Activated CD8-positive, alpha-beta memory T cell treated with anti-CD3 and anti-CD28 coated beads, Interleukin-2, amount 50 U/mL, for 48 hours (primary cell): ENCODE data around the gene TAS2R1.
"Not testable (repeated sequence)": the region's sequence is repeated elsewhere in the genome, so short reads cannot be mapped to it uniquely, and the experiment has no call there.

Experiments
- DNase-seq: peaks from one replicate; pipeline ENCODE4 v3.0.0-alpha.2; 2020

Gene TAS2R1

DNA sequence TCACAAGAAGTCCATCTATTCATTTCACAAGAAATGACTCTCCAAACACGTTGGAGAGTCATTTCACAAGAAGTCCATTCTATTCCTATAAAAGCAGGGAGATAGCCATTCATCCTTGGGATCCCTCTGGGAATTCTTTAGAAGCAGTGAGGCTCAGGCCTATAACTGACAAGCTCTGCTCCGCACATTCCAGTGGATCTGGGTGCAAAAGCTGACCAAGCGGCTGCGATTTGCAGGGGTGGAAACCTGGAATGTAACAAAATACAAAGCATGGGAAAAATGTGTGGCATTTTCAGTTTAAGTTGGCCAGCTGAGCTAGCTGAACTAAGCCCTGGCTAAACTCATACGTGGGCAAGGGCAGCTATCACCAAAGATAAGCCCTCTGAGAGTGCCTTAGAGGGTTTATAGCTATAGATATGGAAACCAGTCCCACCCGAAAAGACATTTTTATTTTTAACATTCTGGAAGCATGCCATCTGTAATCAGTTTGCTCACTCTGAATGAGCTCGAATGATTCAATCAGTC is 8.7 kb downstream of the TAS2R1 start:
- no peak for DNase-seq

DNA sequence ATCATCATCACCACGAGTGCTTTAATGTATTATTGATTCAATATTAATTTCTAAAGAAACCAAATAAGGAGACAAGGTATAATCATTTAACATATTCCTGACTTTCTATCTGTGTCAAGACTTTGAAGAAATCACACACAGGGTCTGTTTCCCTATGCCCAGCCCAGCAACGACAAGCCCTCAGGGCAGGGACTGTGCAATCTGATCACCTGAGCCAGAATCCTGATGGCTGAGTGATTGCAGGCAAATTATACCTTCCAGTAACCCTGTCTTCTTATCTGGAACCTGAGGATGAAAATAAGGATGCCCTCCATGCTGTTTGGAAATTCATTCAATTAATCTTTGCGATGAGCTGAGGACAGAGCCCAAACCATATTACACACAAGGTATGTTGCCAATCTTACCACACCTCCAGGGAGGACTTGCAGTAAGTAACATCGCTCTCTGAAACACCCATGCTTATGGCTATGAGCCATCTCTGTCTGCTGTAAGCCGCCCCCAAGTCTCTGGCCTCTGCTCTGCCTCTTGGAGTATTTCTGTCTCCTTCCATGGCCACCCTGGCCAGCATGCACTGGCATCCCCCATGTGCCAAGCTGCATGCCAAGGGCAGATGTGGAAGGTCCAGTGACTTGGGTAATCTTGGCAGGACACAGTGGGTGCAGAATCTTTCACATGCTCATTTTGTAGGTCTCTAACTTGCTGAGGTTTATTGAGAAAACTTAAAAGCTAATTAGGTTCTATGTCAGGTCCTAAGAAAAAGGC is 10.6 kb downstream of the TAS2R1 start:
- DNase-seq: no peak

DNA sequence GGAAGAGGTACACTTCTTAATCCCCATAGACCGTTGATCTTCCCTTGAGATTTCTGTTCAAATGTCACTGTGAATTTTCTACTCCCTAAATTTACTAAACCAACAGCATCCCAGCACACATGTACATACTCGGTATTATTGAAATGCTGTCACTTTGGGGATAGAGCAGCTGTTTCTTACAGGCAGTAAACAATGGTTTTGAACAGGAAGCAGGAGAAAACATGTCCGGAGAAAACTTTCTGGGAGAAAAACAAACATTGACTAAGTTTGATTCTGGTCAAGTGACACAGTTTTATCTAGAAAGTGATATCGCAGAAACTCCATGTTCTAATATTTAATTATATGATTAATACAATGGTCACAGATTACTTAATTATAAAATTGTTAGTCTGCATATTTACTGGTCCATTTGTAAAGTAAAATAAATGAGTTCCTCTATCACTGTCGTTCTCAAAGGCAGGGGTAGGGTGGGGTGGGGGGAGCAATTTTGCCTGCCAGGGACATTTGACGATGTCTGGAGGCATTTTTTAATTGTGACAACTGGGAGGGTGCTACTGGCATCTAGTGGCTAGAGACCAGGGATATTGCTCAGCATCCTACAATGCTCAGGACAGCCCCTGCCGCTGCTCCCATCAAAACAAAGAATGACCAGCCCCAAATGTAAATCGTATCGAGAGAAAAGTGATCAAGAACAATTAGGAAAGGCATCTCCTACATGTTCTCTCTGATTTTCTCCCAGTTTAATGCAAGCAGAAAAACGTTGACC is 12.2 kb downstream of the TAS2R1 start:
- DNase-seq: no peak

DNA sequence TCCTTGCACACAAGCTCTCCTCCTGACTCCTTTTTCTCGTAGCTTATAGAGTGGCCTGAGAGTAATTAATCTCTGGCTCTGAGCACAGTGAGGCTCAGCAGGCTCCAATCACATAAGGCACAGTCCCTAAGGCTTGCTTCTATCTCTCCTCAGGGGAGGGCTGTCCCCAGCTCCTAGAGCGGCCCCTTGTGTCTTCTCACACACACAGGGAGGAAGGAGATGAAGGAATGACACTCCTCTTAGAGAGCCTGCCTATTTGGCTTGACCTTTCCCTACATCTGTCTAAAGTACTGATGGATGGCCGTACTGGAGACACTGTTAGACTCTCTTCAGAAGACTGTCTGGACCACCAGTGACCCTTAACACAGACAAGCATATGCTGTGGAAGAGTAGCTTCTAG is 12.9 kb downstream of the TAS2R1 start:
- DNase-seq: no peak

DNA sequence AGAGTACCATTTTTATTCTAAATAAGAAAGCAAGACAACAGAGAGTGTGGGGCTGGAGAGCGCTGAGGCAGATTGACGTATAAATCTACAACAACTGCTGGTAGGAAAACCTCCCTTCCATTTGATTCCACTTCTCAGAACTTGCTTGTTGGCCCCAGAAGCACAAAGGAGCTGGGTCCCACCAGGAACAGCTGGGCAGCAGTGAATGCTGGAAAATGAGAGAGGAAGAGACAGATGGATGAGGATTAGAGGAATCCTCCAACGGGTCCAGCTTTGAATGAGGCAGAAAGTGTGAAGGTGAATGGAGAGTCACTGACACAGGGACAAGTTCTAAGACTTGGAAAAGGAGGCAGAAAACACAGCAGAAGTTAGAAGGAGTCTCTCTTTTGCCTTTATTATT is 14.8 kb downstream of the TAS2R1 start:
- no peak for DNase-seq

DNA sequence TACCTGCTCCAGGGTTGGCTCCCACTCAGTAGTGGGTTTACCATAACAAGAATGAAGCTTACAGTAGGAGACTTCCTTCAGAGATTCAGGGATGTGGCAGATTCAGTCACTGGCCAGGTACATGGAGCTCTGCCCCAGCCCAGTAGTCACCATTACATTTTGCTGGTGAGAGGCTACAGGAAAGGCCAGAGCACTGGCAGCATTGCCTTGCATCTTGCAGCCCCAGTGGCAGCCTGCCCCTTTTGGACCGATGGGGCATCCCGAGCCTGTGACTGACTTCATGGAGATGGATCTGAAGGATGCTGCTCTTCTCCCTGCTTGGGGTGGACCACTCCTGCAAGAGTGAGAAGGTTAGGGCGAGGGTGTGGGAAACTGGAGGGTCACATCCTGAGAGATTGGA is 16.8 kb downstream of the TAS2R1 start:
- no peak for DNase-seq

DNA sequence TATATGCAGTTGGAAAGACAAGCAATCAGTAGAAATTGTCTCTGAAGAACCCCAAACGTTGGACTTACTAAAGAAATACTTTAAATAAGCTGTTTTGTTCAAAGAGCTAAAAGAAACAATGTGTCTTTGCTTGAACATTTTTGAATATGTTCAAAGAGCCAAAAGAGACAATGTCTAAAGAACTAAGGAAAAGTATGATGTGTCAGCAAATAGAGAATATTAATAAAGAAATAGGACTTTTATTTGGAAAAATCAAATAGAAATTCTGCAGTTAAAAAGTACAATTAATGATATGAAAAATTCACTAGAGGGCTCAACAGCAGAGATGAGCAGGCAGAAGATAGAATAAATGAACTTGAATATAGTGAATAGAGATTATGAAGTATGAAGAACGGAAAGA is 19.2 kb downstream of the TAS2R1 start:
- no peak for DNase-seq

DNA sequence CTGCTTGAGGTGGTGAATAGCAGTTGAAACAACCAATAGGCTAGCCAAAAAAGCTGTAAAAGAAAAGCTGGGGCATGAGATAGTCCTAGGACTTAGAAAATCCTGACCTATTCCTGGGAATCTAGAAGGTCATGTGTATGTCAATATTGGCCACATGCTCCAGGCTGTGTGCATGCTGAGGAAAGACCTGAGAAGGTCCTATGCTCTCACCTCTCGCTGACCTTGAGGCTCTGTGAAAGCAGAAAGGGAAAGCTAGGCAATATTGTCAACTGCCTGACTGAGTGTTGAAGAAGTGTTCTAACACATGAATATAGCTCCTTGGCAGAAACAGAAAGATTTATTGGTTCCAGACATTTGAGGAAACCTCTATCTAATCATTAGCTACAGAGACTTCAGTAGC is 19.8 kb downstream of the TAS2R1 start:
- DNase-seq: no peak

DNA sequence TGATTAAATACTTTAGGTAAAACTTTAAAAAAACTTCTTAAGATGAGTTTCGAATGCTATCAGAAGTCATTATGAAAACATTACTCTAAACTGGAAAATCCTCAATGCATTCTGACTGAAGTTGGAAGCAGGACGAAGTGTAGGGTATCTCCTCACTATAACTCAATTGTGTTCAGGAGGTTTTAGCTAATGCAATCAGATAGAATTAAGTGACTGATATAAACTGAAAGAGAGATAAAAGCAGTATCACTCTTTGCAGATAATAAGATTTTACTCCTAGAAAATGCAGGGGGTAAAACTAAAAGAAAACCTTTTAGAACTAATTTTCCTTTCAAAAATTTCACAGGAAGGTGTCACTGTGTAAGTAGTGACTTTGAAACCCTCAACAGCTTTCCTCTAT is 22.1 kb downstream of the TAS2R1 start:
- no peak for DNase-seq

DNA sequence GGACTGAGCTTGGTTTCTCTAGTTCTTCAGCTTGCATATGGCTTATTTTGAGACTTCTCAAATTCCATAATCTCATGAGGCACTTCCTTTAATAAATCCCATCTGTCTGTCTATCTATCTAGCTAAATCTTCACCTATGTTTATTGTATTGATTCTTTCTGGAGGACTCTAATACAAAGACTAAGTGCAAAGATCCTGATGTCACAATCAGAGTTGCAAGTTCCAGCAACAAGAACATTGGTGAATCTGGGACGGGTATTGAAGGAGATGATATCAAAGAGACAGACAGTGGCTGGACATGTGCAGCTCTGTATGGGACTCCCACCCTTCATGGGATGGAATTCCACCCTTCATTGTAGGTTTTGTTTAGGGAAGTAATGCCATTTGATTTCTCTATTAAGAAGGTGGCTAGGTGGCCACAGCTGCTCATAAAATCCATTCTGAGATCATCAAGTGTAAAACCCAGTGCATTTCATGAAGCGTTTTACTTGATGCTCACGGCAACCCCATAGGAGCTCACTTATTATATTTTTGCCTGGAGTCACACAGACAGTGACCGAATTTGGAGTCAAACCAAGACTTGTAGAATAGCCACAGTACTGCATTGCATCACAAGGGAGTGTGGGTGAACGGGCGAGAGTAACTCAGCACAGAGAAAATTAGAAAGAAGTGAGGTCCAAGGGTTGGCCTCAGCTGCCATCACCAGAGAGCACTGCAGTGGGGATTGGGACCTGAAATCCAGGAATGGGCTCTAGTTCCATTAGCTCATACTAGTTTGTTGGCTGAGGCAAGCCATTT is 24.9 kb downstream of the TAS2R1 start:
- DNase-seq: no peak

DNA sequence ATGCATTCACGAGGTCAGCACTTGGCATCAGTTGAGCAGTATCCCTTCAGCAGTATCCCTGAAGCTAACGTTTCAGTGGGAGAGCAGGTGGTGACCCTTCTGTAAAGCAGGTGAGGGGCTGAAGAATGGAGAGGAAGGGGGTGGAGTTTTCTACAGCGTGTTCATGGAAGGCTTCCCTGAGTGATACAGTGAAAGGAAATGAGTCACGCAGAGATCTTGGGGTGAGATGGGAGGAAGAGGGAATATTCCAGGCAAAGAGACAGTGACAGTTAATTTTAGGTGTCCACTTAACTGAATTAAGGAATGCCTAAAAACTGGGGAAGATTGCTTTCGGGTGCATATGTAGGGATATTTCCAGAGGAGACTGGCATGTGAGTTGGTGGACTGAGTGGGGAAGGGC is 25.7 kb downstream of the TAS2R1 start:
- no peak for DNase-seq

DNA sequence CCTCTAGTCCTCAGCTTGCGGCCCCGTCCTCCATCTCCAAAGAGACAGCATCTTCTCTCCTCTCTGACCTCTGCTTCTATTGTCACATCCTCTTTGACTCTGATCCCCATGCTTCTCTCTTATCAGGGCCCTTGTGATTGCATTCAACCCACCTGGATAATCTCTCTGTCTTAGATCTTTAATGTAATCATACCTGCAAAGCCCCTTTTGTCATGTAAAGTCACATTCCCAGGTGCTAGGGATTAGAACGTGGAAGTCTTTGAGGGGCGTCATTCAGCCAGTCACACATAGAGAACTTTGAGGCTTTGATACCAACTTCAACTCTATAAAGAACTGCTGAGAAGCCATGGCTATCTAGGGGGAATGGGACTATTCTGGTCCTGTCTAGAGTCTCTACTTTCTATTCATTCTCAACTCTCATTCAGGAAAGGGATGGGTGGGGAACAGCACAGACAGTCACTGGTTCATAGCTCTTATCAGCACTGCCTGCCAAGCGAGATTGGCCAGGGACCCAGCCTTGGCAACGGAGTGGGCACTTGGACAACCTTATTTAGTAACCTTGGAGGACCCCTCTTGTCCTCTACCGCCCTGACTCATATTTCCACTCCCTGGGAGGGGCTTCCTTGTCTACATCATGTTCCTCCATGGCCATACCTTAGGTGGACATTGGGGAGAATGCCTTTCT is 29.0 kb downstream of the TAS2R1 start:
- no peak for DNase-seq

DNA sequence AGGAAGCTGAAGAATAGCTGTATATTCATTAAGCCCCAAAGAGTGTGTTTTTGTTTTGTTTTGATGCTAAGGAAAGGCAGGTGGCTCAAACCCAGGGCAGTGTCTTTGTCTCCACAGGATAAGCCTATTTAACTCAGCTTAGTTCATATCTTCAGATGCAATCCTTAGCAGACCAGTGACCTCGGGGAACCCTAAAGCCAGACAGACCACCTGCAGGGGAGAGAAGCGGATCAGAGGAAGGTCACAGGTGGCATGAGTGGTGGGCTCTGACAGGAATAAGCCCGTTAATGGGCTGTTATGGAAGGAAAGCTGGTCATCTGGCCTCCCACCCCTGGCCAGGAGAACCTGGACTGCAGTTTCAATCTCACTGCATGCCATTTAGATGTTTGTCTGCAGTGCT is 30.8 kb downstream of the TAS2R1 start:
- no peak for DNase-seq

DNA sequence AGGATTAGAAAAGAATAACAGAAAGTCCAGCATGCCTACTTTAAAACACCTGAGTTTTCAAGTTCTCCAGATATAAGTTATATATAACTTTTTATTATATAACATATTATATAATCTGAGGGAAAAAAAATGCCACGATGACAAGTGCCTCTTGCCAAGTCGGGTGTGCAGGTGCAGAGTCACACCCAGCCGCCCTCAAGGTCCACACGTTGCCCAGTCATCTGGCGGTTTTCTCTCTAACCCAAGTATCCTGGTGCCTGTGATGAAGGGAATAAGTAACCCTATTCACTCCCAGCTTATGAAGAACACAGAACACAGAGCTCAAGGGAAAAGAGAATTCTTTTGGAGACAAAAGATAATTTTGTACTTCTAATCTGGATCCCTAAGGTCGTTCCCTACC is 31.8 kb downstream of the TAS2R1 start:
- DNase-seq: not testable (repeated sequence)

DNA sequence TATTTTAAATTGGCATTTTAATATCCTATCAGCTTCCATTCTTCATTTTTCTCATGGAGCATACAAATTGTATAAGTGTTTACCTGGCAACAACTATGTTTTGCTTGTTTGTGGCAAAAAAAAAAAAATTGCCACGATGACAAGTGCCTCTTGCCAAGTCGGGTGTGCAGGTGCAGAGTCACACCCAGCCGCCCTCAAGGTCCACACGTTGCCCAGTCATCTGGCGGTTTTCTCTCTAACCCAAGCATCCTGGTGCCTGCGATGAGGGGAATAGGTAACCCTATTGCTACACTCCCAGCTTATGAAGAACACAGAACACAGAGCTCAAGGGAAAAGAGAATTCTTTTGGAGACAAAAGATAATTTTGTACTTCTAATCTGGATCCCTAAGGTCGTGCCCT is 32.8 kb downstream of the TAS2R1 start:
- not testable (repeated sequence) for DNase-seq

DNA sequence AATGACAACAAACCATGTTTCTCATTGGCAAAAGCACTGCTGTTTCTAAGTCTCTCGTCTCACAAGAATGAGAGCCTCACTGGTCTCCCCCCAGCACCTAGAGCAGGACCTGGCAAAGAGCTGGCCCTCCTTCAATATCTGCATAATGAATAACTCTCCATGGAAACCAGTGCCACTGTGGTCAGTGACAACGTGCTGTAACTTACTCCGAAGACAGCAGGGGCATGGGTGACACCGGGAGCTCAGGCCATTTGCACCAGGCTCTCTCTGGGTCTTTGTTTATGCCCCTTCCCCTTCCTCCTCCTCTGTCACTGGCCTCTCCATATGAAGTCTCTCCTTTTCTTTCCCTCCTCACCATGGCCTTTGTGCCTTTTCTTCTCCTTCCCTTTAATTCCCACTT is 33.3 kb downstream of the TAS2R1 start:
- no peak for DNase-seq

DNA sequence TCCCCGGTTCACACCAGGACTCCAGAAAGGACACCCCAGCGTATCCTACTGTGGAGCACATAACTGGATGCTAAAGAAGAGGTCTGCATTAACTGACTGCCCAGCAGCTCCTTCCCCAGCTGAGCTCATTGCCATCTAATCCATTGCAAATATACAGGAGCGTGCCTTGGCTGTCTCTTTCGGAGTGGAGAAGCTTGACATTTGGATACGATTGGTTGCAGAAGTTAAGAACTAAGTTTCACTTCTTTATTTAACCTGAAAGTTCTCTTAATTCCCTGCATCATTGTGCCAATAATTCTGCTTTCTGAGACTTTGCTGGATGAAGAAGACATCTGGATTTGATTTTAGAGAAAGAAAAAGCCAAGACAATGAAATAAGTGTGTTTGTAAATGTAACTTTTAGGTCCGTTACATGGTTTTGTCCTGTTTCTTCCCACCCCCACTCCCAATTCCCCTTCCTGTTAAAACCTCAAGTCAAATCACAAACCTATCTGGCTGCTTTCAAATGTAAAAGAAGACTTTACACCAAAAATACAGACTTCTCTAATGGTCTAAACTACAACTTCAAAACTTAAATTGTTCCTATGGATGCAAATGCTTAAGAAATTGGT is 33.9 kb downstream of the TAS2R1 start:
- DNase-seq: no peak

DNA sequence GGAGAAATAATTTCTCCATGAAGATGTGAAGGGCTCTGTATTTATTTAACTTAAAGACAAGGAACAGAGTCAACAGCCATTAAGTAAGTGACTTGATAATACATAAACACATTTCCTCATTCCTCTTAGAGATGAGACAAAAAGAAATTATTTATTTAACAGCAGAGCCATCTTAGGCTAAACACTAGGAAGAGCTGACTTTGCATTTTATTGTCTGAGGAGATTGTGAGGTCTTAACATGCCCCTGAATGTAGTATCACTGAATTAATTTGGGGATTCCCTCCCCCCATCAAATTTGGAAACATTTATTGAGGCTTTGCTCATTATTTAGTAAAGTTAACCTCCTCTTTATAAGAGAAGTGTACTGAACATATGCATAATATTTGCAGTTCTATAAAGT is 35.2 kb downstream of the TAS2R1 start:
- no peak for DNase-seq

DNA sequence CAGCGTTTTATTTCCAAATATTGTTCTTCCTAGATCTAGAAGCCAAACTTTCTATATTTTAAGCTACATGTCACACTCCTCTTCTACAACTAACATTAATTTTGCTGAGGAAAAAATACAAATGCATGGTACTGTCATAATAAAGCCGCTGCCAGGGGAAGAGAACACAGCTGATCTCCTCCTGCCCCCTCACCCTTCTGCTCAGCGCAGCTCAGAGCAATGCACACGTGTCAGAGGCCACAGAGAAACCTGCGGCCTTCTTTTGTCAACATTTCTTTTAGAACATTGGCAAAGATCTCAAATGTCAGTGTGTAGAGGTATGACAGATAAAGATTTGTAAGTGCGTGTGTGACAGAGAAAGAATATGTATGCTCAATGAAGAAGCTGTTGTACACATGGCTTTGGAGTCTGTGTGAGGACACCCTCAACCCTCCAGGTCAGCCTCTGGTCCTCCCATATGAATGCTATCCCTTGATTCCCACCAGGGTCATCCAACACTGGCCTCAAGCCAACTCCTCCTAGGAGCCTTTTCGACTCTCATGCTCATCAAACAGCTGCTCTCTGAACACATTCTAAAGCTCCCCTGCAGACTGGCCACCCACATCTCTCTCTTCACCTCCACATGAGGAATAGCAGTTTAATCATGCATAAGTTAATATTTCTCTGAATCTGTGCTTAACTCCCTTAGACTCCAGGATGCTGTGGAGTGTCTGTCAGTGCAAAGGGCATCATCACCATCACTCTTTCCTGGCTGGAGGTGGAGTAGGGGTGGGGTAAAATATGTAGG is 40.9 kb downstream of the TAS2R1 start:
- DNase-seq: no peak

DNA sequence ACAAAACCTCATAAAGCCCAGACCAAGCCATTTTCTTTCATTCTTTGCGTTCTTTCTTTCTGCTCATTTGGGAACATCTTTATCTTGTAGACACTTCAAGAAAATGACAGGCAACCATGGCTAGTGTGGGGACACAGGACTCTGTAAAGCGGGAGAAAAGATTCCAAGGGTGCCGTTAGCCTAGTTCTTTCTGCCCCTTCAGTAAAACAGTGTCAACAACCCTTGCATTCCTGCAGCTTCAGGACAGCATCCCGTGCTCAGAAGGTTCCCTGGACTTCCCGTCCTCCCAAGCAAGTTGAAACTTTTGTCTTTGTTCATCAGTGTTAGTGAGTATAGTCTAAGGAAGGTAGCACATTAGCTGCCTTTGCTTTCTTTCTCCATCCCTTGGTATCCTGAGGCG is 41.9 kb downstream of the TAS2R1 start:
- no peak for DNase-seq

DNA sequence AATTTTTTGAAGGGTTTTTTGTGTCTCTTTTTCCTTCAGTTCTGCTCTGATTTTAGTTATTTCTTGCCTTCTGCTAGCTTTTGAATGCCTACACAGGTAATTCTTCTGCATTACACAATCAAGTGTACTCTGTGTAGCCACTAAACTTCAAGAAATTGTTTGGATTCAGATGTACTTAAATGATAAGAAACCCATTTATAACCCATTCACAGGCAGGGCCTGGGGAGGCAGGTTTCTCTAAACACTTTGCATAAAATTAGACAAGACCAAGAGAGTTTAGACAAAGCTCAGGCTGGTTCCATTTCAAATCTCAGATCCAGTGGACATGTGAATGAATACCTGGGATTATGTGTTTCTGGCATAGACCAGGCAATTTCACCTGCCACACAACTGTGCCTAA is 43.0 kb downstream of the TAS2R1 start:
- DNase-seq: no peak

DNA sequence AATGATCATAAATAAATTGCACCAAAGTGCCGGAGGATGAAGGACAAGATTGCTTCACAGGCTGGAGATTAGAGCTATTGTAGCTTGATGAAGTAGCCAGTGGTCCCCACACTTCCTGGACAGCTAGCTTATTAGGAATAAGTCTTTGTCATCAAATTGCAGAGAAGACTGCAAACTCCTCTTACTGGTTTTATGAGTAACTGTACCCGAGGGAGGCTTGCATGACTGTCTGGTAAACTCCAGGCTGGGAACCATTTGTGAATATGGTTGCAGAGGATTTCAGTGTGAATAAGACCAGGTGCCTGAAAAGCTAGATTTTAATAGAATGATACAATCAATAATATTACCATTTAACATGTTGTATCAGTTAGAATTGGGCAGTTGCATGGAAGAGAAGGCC is 47.7 kb downstream of the TAS2R1 start:
- no peak for DNase-seq
